Keratinocyte (primary cell): Measurements from ENCODE around the gene SERPINH1.

Experiments used
- CTCF ChIP-seq, 3 experiments: IDR thresholded peaks in 1 of 3; conservative IDR thresholded peaks in 1 of 3; optimal IDR thresholded peaks in 1 of 3; 2 replicates in 2 of 3; 3 replicates in 1 of 3; pipeline versions ENCODE3 to v1.5.1; 2011; ENCODE audit warnings: low read length in 3 of 3, mild to moderate bottlenecking in 3 of 3, moderate library complexity in 2 of 3, control low read depth in 1 of 3, inconsistent platforms in 1 of 3; ENCODE audit not compliant: insufficient read depth in 2 of 3; ENCODE audit errors: extremely low read depth in 1 of 3
- EZH2 ChIP-seq: IDR thresholded peaks from one replicate; pipeline ENCODE4 v1.6.1; 2012; ENCODE audit warnings: inconsistent platforms, mild to moderate bottlenecking, low read length, moderate library complexity

GRCh38 chr11:75582506-75582894, 20.4 kb downstream of the SERPINH1 start:
- TF ChIP-seq CTCF (optimal IDR thresholded peaks at IDR 0.05 in 1 of 3, IDR thresholded peaks at IDR 0.05 in 1 of 3, conservative IDR thresholded peaks at IDR 0.05 in 1 of 3; ENCODE audit: extremely low read depth in 1 of 3, insufficient read depth in 2 of 3, low read length in 3 of 3) (no peak), EZH2 (no peak)
